ENCODE data around the gene KRTAP20-4. TPM values are rescaled to one million over a fixed set of nuclear protein-coding genes. Genes with fewer than 3 reads are reported as not detected.

The KRTAP20-4 gene
- total and polyA plus RNA-seq, 2 donors (not counting 1 experiment from before 2014, with no cell fraction given) = not detected

DNA sequence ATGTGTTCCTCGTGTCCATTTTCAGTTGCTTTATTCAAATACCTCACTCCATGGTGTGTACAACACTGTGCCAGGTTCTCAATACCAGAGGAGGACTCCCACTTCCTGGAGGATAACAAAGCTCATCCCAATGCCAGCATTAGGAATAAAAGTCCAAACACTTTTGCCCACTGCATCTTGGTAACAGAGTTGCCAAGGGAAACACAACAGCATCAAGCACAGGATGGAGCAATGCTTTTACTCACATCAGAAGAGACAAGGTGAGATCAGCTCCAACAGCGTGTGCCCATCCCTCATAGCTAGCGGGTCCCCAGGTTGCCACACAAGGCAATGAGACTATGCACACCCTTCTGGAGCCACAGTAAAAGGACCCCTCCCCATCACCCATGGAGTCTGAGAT, 2.9 kb downstream of the KRTAP20-4 start:
- Histone ChIP-seq H3K79me2 (ENCODE audit: control insufficient read depth, insufficient read depth, low read length) (no peaks in the 10 kb centered on the region), H3K9me3 (ENCODE audit: control insufficient read depth, insufficient read depth, low read depth, low read length) (no peaks in the 10 kb centered on the region), H3K36me3 (ENCODE audit: control insufficient read depth, insufficient read depth, low read length) (no peaks in the 10 kb centered on the region), H3K4me3 (replicated peaks in 1 of 4; ENCODE audit: control extremely low read depth in 1 of 4, insufficient read depth in 1 of 4, low read depth in 3 of 4, low read length in 4 of 4) (no peak overlapping the region), H3K4me1 (ENCODE audit: control insufficient read depth, extremely low read depth, insufficient read depth, low read length) (no peaks in the 10 kb centered on the region), H3K27ac (ENCODE audit: insufficient read depth, low read length) (no peak overlapping the region), H3K27me3 (ENCODE audit: control insufficient read depth, insufficient read depth, low read length) (no peaks in the 10 kb centered on the region), H4K20me1 (ENCODE audit: control insufficient read depth, extremely low read depth, insufficient read depth, low read length) (no peaks in the 10 kb centered on the region), H3K9ac (ENCODE audit: insufficient read depth, low read length) (no peak overlapping the region), H3K4me2 (ENCODE audit: extremely low read depth, insufficient read depth, low read length) (no peak overlapping the region), H2AFZ (ENCODE audit: low read length) (no peak overlapping the region)
- no peak for TF ChIP-seq EZH2 (IDR thresholded peaks at IDR 0.05; ENCODE audit: low read length, missing control alignments)
- TF ChIP-seq, protein P1, sequence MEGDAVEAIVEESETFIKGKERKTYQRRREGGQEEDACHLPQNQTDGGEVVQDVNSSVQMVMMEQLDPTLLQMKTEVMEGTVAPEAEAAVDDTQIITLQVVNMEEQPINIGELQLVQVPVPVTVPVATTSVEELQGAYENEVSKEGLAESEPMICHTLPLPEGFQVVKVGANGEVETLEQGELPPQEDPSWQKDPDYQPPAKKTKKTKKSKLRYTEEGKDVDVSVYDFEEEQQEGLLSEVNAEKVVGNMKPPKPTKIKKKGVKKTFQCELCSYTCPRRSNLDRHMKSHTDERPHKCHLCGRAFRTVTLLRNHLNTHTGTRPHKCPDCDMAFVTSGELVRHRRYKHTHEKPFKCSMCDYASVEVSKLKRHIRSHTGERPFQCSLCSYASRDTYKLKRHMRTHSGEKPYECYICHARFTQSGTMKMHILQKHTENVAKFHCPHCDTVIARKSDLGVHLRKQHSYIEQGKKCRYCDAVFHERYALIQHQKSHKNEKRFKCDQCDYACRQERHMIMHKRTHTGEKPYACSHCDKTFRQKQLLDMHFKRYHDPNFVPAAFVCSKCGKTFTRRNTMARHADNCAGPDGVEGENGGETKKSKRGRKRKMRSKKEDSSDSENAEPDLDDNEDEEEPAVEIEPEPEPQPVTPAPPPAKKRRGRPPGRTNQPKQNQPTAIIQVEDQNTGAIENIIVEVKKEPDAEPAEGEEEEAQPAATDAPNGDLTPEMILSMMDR (conservative IDR thresholded peaks at IDR 0.05 in 1 of 2, IDR thresholded peaks at IDR 0.05 in 1 of 2; ENCODE audit: low read depth in 1 of 2, low read length in 2 of 2) = no peak
- no peak for DNase-seq (ENCODE audit: low read depth in 2 of 2)

DNA sequence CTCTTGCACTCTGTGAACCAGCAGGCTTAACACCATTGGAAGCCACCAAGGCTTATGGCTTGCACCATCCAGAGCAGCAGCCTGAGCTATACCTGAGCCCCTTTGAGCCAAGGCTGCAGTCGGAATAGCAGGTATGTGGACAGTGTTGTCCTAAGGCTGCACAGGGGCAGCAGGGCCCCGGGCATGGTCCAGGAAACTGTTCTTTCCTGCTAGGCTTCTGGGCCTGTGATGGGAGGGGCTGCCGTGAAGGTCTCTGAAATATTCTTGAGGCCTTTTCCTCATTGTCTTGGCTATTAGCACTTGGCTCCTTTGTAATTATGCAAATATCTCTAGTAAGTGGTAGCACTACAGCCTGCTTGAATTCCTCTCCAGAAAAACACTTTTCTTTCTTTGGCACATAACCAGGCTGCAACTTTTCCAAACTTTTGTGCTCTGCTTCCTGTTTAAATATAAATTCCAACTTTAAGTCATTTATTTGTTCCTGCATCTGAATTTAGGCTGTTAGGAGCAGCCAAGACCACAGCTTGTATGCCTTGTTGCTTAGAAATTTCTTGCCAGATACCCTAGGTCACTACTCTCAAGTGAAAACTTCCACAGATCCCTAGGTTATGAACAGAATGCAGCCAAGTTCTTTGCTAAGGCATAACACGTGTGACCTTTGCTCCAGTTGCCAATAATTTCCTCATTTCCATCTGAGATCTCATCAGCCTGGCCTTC, 5.2 kb downstream of the KRTAP20-4 start:
- no peaks in the 10 kb centered on the region for H3K9me3 ChIP-seq (ENCODE audit: control insufficient read depth, insufficient read depth, low read depth, low read length)
- no peaks in the 10 kb centered on the region for H3K36me3 ChIP-seq (ENCODE audit: control insufficient read depth, insufficient read depth, low read length)
- no peaks in the 10 kb centered on the region for H3K27me3 ChIP-seq (ENCODE audit: control insufficient read depth, insufficient read depth, low read length)
- no peak overlapping the region for H3K4me2 ChIP-seq (ENCODE audit: extremely low read depth, insufficient read depth, low read length)
- TF ChIP-seq, protein P1 (conservative IDR thresholded peaks at IDR 0.05 in 1 of 2, IDR thresholded peaks at IDR 0.05 in 1 of 2; ENCODE audit: low read depth in 1 of 2, low read length in 2 of 2) = no peak
- TF ChIP-seq EZH2 (IDR thresholded peaks at IDR 0.05; ENCODE audit: low read length, missing control alignments) = no peak
- no peak overlapping the region for H3K4me3 ChIP-seq (replicated peaks in 1 of 4; ENCODE audit: control extremely low read depth in 1 of 4, insufficient read depth in 1 of 4, low read depth in 3 of 4, low read length in 4 of 4)
- no peaks in the 10 kb centered on the region for H3K79me2 ChIP-seq (ENCODE audit: control insufficient read depth, insufficient read depth, low read length)
- H3K4me1 ChIP-seq (ENCODE audit: control insufficient read depth, extremely low read depth, insufficient read depth, low read length) = no peaks in the 10 kb centered on the region
- no peak overlapping the region for H2AFZ ChIP-seq (ENCODE audit: low read length)
- H3K9ac ChIP-seq (ENCODE audit: insufficient read depth, low read length) = no peak overlapping the region
- DNase-seq (ENCODE audit: low read depth in 2 of 2) = no peak
- no peak overlapping the region for H3K27ac ChIP-seq (ENCODE audit: insufficient read depth, low read length)
- H4K20me1 ChIP-seq (ENCODE audit: control insufficient read depth, extremely low read depth, insufficient read depth, low read length) = no peaks in the 10 kb centered on the region

DNA sequence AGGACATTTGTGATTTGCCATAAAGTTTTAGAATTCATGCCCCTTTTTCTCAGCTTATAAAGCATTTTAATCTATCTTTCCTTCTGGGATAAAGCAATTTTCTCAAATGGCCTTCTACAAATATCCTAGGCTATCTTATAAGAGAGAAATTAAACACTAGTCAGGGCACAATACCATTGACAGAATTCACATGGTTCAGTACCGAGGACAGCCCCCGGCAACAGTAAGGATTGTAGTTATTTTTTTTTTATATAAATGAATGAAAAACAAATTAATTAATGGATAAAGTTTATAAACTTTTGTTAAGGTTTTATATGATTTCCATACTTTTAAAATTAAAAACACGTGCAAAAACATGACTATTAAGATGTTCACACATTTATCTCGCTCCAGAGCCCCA, 7.7 kb downstream of the KRTAP20-4 start:
- no peaks in the 10 kb centered on the region for H3K36me3 ChIP-seq (ENCODE audit: control insufficient read depth, insufficient read depth, low read length)
- H3K27ac ChIP-seq (ENCODE audit: insufficient read depth, low read length) = no peak overlapping the region
- no peaks in the 10 kb centered on the region for H4K20me1 ChIP-seq (ENCODE audit: control insufficient read depth, extremely low read depth, insufficient read depth, low read length)
- H3K9me3 ChIP-seq (ENCODE audit: control insufficient read depth, insufficient read depth, low read depth, low read length) = no peaks in the 10 kb centered on the region
- no peak for DNase-seq (ENCODE audit: low read depth in 2 of 2)
- no peak overlapping the region for H3K9ac ChIP-seq (ENCODE audit: insufficient read depth, low read length)
- H3K4me2 ChIP-seq (ENCODE audit: extremely low read depth, insufficient read depth, low read length) = no peak overlapping the region
- TF ChIP-seq EZH2 (IDR thresholded peaks at IDR 0.05; ENCODE audit: low read length, missing control alignments) = no peak
- TF ChIP-seq, protein P1 (conservative IDR thresholded peaks at IDR 0.05 in 1 of 2, IDR thresholded peaks at IDR 0.05 in 1 of 2; ENCODE audit: low read depth in 1 of 2, low read length in 2 of 2) = no peak
- H3K27me3 ChIP-seq (ENCODE audit: control insufficient read depth, insufficient read depth, low read length) = no peaks in the 10 kb centered on the region
- H3K4me1 ChIP-seq (ENCODE audit: control insufficient read depth, extremely low read depth, insufficient read depth, low read length) = no peaks in the 10 kb centered on the region
- no peak overlapping the region for H3K4me3 ChIP-seq (replicated peaks in 1 of 4; ENCODE audit: control extremely low read depth in 1 of 4, insufficient read depth in 1 of 4, low read depth in 3 of 4, low read length in 4 of 4)
- H2AFZ ChIP-seq (ENCODE audit: low read length) = no peak overlapping the region
- H3K79me2 ChIP-seq (ENCODE audit: control insufficient read depth, insufficient read depth, low read length) = no peaks in the 10 kb centered on the region

Data from fibroblast of lung (primary cell).